ENCODE data around the gene HCAR1.
A peak's percentile ranks its signal among the peaks of the same experiment; 100 is the strongest.
"Not testable (repeated sequence)": the region's sequence is repeated elsewhere in the genome, so short reads cannot be mapped to it uniquely, and the experiment has no call there.

Gene HCAR1, protein sequence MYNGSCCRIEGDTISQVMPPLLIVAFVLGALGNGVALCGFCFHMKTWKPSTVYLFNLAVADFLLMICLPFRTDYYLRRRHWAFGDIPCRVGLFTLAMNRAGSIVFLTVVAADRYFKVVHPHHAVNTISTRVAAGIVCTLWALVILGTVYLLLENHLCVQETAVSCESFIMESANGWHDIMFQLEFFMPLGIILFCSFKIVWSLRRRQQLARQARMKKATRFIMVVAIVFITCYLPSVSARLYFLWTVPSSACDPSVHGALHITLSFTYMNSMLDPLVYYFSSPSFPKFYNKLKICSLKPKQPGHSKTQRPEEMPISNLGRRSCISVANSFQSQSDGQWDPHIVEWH

DNA sequence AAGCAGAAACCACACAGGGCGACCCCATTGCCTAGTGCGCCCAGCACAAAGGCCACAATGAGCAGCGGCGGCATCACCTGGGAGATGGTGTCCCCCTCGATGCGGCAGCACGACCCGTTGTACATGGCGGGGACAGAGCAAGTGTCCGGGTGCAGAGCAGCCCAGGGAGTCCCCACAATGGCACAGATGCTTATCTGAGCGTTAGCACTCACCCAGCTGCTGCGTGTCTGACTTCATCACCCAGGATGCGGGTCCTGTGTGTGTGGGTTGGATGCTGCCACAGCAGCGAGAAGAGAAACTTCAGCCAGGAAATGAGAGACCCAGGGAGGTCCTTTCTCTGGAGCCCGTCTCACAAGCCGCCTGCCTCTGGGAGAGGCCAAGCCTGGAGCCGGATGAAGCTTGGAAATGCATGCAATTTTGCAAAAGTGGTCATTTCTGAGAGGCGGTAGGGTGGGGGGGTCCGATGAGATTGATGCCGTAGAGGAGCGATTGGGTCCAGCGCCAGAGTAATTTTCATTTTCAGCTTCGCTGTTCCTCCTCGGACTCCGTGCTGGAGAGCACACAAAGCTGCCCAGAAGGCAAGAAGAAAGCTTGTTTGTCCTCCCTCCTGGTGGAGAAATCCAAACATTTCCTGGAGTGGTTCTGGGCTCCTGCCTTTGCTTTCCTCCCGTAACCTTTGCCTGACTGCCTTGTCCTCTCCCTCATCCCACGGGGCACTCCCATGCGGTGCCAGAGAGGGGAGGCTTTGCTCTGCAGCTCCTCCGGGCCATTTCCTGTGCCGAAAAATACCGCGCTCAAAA is at the start of gene HCAR1:
TSS of gene HCAR1 (minus strand) at position 630 of the 800 bp plus-strand sequence. CDS start at position 125, 505 bp downstream.
- DNase-seq (ENCODE audit: low read depth, low spot score): no peak

DNA sequence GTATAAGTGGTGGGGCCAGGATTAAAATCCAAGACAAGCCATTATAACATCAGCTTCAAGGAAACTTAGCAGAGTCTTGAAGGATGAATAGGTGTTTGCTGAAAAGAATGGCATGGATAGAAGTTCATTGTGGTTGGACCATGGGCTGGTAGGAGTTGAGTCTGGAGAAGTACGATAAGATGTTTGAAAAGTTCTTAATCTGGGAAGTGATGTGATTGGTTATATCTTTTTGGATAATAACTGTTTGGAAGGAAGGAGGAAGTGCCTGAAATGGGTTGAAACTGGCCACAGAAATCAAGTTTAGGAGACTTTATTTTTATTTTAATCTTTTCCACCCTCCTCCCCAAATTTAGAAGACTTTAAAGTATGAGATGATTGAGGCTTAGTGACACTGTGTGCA is 26.9 kb upstream of the HCAR1 start:
- DNase-seq (ENCODE audit: low read depth, low spot score): no peak

- DNase-seq (ENCODE audit: low read depth, low spot score): no peak
Observed at GRCh38 chr12:122754790-122755189, 24.1 kb upstream of the HCAR1 start.

DNA sequence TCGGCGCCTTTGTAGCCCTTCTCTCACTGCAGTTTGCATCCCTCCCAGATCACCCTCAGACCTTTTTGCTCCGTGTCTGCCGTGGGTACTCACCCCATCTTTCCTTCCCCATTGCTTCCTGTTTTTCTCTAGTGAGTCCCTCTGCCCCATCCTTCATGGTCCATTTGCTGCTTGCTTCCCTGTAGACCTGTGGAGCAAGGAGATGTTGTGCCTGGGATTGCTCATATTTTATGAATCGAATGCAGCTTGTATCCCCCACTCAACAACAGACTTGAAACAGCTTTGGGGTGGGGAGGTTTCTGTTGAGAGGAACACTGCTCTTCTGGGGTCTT is 22.6 kb upstream of the HCAR1 start:
- no peak for DNase-seq (ENCODE audit: low read depth, low spot score)

GRCh38 chr12:122752464-122753318 is 22.0 kb upstream of the HCAR1 start, which contains the start of gene DENR:
TSS of gene DENR (plus strand) at chr12:122752824. CDS start at chr12:122753702, 878 bp downstream.
- DNase-seq (ENCODE audit: low read depth, low spot score): peak; percentile 98

- not testable (repeated sequence) for DNase-seq (ENCODE audit: low read depth, low spot score)
Observed at GRCh38 chr12:122750781-122751515, 20.3 kb upstream of the HCAR1 start.

DNA sequence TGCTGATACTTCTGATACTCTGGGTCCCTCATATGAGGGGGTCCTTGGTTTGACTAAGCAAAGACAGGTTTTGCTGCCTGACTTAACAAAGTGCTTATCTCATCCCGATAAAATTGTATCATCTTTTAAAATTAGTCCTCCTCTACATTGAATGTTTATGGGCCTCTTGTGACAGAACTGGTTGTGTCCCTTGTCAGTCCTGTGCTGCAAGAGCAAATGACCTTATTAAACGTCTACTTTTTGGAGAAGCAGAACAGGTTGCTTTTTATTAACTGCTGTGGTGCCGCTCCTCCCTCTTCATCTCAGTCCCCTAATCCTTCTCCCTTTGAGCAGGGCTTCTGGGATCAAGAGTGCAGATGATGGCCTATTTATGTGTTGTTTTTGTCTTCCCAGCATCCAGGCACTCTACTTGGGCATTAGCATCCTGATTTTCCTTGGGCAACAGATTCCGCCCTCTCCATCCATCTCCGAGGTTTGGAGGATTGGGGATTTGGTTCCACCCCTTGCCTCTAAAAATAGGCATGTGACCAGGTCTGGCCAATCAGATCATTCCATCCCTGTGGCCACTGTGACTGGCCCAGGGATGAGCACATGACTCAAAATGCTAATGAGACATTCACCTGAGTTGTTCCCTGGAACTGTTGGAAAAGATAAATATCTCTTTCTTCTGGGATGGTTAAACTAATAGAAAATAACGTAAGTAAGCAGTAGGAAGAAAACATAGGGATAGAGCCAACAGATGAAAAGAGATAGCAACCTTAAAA is 19.1 kb upstream of the HCAR1 start:
- DNase-seq (ENCODE audit: low read depth, low spot score): no peak

DNA sequence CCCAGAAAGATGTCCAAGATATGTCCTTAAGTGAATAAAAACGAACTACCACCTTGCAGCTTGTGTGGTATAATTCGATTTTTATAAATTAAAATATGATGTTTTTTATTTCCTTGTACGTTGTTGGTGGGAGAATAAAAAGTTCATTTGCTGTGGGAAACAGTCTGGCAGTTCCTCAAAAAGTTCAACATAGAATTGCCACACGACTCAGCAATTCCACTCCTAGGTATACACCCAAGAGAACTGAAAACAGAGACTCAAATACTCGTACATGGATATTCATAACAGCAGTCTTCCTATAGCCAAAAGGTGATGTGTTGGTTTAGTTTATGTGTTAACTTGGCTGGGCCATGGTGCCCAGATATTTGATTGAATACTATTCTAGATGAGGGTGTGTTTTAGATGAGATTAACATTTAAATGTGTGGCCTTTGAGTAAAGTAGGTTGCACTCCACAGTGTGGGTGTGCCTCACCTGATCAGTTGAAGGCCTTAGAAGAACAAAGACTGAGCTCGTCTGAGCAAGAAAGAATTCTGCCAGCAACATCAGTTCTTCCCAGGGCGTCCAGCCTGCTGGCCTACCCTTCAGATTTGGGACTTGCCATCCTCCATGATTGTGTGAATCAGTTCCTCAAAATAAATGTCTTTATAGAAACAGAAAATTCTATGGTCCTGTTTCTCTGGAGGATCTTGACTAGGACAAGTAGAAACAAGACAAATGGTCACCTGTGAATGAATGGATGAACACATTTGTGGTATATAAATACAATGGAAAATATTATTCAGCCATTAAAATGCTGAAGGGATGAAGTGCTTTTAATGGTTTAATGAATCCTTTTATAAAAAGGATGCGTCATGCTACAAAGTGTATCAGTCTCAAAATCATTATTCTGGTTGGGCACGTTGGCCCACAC is 16.8 kb upstream of the HCAR1 start:
- DNase-seq (ENCODE audit: low read depth, low spot score): no peak

DNA sequence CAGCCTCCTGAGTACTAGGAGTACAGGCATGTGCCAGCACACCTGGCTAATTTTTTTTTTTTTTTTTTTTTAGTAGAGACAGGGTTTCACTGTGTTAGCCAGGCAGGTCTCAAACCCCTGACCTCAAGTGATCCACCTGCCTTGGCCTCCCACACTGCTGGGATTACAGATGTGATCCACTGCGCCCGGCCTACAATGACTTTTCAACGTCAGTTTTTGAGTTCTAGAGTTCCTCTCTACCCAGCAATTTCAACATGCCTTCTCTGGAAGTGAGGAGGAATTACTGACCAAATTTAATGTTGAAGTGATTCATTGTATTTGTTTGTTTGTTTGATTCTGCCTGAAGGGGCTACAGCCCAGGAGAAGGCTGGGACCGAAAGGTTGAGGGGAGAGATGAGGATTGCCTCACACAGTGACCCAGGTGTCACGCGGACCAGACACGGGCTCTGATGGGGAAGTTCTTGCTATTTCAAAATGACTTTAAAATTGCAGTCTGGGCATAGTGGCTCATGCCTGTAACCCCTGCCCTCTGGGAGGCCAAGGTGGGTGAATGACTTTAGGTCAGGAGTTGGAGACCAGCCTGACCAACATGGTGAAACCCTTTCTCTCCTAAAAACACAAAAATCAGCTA is 13.4 kb upstream of the HCAR1 start:
- DNase-seq (ENCODE audit: low read depth, low spot score): no peak

- DNase-seq (ENCODE audit: low read depth, low spot score): no peak
Observed at GRCh38 chr12:122740351-122740750, 9.7 kb upstream of the HCAR1 start.

GRCh38 chr12:122738571-122738970 is 7.9 kb upstream of the HCAR1 start:
- no peak for DNase-seq (ENCODE audit: low read depth, low spot score)

GRCh38 chr12:122732611-122733010 is 2.0 kb upstream of the HCAR1 start:
- DNase-seq (ENCODE audit: low read depth, low spot score): no peak

DNA sequence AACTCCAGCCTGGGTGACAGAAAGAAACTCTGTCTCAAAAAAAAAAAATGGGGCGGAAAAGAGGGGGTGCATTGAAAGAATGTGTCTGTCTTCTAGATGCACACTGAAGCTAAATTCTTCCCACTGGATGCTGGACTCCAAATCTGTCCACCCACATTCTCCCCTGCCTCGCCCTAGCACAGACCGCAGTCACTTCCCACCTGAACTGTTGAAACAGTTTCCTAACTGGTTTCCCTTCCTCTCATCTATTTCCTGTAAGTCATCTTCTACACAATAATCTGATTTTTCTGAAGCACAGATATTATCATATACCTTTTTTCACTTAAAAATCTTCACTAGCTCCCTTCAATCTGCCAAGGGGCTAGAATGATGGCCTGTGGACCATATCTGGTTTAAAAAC is 1.5 kb upstream of the HCAR1 start:
- DNase-seq (ENCODE audit: low read depth, low spot score): no peak

DNA sequence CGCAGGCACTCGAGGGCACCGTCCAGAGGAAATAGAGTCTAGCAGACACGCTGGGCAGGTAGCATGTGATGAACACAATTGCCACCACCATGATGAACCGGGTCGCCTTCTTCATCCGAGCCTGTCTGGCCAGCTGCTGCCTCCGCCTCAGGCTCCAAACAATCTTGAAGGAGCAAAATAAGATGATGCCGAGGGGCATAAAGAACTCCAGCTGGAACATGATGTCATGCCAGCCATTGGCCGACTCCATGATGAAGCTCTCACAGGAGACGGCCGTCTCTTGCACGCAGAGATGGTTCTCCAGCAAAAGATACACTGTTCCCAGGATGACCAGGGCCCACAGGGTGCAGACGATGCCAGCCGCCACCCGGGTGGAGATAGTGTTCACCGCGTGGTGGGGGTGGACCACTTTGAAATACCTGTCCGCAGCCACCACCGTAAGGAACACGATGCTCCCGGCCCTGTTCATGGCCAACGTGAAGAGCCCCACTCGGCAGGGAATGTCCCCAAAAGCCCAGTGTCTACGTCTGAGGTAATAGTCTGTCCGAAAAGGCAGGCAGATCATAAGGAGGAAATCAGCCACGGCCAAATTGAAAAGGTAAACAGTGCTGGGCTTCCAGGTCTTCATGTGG is 945 bp downstream of the HCAR1 start:
- DNase-seq (ENCODE audit: low read depth, low spot score): no peak

DNA sequence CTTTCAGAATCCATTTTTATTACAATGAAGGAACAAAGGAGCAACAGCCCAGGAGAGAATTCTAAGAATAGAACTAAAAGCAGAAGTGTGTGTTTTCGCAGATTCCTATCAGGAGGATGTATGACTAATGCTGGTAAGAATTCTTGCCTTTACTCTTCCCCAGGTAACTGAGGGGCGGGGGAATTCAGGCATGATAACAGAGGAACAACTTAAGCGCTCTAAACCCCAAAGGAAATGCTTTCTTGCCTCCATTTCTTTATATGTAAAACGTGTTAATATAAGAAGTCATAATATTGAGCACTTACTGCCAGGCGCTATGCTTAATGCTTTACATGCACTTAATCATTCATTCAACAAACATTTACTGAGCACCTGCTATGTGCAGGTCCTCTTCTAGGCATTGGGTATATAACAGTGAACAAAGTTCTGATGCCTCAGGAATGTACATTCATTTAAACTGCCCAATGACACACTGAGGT is 4.5 kb downstream of the HCAR1 start:
- no peak for DNase-seq (ENCODE audit: low read depth, low spot score)

DNA sequence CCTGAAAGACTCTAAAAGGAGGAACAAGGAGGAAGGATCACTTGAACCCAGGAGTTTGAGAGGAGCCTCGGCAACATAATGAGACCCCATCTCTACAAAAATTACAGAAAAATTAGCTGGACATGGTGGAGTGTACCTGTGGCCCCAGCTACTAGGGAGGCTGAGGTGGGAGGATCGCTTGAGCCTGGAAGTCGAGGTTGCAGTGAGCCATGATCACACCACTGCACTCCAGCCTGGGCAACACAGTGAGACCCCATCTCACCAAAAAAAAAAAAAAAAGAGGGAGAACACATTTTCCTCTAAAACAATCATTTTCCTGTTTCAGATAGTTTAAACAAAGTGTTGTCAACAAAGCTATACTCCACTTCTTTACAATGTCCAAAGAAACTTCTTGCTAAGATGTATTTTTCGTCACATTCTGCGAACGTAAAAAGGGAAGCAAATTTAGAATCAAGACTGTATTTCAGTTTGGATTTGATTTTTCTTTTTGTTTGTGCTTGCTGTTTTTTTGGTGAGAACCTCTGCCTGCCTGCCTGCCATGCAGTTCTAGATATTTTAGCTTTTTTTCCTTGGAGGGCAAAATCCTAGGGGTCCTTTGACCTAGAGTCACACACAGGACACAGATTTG is 5.1 kb downstream of the HCAR1 start:
- no peak for DNase-seq (ENCODE audit: low read depth, low spot score)

DNA sequence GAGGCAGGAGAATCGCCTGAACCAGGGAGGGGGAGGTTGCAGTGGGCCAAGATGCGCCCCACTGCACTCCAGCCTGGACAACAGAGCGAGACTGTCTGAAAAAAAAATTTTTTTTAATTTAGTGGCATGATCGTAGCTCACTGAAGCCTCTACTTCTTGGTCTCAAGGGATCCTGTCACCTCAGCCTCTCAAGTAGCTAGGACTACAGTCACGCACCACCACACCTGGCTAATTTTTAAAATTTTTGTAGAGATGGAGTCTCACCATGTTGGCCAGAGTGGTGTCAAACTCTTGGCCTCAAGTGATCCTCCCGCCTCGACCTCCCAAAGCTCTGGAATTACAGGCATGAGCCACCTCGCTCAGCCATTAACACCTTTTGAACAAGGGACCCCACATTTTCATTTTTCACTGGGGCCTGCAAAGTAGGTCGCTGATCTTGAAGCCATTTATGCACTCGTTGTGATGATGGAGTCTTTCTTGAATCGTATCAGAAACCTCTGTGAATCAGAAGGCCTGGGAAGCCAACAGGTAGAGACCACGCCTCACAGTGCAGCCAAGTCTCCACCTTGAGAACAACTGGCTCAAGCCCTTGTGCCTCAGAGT is 5.9 kb downstream of the HCAR1 start:
- DNase-seq (ENCODE audit: low read depth, low spot score): no peak

GRCh38 chr12:122722387-122722786 is 8.3 kb downstream of the HCAR1 start:
- no peak for DNase-seq (ENCODE audit: low read depth, low spot score)

Measured in activated naive CD8-positive, alpha-beta T cell treated with anti-CD3 and anti-CD28 coated beads, Interleukin-2, amount 50 U/mL, for 16 hours (primary cell).